CD4-positive, alpha-beta T cell treated with Interleukin-1 beta for 1 hour (primary cell): ENCODE measurements around the gene ROMO1.

Experiments used
- DNase-seq, 2 donors: peaks; one replicate each; pipeline ENCODE4 v3.0.0-alpha.2; 2020 to 2022

ROMO1 gene

GRCh38 chr20:35699127-35699956 lies at the start of gene ROMO1, which contains the start of gene NFS1:
TSS of gene ROMO1 (plus strand) at chr20:35699405. CDS start at chr20:35699633, 228 bp downstream.
TSS of gene NFS1 (minus strand) at chr20:35699352. CDS start at chr20:35699288, 64 bp downstream.
- DNase-seq, result peak; percentile 88 to 89

DNA sequence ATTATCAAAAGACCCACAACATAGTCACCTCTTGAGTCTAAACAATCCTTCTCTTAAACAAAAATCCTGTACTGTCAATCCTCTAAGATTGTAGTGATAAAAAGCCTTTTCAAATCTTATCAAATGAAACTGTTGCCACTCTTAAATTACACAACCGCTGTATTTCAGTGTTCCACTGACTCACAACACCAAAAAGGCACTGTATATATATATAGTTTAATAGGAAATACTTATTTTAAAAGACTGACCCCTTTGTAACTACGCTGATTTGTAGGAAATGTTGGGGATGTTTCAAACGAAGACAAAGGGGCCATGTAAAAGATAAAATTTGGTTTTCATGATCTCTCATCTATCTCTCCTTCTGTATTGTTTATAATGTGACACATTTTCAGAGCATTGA lies 48.6 kb upstream of the ROMO1 start:
- no peak for DNase-seq

DNA sequence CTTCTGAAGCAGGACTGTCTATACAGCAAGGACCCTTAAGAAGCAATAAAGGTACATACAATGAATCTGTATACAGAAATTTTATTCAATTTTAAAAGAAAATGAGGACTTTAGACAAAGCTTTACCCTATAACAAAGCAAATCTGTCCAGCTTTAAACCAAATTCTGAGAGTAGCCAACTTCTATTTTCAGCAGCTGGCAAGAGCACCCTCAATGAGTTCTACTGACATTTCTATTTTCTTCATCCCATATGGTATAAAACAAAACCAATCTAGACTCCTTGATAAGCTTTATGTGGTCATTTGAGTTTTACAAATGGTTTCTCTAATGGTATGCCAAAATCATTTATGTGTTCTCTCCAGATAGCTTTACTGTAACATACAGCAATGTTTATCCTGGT lies 47.2 kb upstream of the ROMO1 start:
- DNase-seq, result no peak

DNA sequence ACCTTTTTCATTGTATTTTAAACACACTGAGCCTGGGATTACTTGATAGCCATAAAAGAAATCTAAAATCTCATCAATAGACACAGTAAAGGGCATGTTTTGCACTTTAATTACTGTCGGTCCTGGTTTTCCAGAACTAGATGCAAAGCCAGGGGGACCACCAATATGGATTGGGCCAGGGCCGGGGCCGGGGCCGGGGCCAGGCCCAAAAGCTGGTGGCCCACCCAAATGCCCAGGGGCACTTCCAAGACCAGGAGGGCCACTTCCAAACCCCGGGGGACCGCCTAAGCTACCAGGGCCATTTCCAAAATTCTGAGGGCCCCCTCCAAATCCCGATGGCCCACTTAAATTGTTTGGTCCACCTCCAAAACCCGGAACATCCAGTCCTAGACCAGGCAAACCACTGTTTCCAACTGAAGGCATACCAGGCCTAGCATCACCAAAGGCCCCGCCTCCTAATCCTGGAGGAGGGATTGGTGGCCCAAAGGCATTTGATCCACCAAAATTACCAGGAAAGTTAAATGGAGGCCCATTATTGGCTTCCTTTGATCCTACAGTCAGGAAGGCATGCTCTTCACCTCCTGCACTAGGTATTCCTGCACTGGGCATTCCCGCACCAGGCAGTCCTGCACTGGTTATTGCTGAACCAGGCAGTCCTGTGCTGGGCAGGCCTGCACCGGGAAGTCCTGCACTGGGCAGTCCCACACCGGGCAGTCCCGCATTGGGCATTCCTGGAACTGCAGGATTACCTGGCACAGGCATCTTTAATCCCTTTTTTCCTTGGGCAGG lies 46.4 kb upstream of the ROMO1 start:
- DNase-seq, result no peak

- no peak for DNase-seq
Measured at GRCh38 chr20:35653430-35653734, 45.8 kb upstream of the ROMO1 start.

- no peak for DNase-seq
Measured at GRCh38 chr20:35653893-35654292, 45.3 kb upstream of the ROMO1 start.

- DNase-seq, result no peak
Measured at GRCh38 chr20:35654415-35654814, 44.8 kb upstream of the ROMO1 start.

- DNase-seq, result no peak
Measured at GRCh38 chr20:35657271-35657670, 41.9 kb upstream of the ROMO1 start.

DNA sequence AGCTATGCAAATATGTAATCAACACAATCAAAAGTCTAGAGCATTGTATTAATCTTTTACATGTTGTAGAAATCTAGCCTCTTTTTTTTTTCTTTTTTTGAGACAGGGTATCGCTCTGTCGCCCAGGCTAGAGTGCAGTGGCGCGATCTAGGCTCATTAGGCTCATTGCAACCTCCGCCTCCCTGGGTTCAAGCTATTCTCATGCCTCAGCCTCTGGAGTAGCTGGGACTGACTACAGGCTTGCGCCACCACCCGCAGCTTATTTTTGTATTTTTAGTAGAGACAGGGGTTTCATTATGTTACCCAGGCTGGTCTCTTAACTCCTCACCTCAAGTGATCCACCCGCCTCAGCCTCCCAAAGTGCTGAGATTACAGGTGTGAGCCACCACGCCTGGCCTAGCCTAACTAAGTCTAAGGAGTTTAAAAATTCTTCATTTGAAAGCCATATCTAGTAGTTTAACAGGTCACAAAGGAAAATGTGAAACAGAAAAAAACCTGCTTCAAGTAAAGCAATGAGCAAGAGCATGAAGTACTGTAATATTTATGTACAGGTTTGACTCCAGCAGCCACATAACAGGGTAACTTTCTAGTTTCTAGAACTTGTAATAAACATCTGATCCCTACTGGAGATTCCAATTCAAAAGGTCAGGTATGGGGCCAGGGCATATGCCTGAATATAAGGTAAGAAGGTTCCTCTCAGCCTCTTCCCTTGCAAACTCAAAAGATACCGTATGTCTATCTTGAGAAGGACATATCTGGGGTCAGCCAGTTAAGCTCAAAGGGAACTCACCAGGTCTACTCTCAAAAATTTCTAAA lies 38.9 kb upstream of the ROMO1 start:
- no peak for DNase-seq

DNA sequence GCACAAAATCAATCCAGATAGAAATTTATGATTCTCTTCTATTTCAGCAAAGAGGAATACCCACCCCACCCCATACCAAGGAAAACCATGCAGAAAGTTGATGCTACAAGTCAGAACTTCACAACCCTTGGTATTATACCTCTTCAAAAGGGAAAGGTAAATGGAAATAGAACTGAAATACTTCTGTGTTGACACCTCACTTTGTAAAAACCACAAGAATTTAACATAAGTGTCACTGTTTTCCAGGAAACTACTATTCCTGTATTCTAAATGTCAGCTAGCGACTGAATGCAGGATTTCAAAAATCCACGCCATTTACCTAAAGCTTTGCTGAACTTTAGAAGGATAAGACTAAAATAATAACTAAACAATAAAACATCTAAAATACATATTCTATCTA lies 38.2 kb upstream of the ROMO1 start:
- no peak for DNase-seq

- DNase-seq, result no peak
Measured at GRCh38 chr20:35661908-35662307, 37.3 kb upstream of the ROMO1 start.

DNA sequence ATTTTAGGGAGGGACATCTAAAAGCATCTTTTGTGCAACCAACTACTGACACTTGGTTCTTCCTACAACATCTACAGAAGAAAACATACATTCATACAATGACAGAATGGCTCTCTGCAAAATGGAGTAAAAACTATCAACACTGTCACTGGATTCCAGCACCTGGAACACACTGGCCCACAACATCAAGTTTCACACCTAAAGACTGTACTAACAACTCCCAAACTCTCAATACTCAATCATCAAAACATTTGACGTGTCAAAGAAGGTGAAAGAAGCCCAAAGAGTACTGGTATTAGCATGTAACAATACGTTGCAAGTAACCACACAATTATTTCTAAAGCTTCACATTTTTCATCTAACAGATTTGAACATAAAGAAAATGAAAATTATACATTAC lies 36.7 kb upstream of the ROMO1 start:
- DNase-seq, result no peak

- DNase-seq, result peak; percentile 75 to 79
Measured at GRCh38 chr20:35663516-35664465, 35.4 kb upstream of the ROMO1 start.

DNA sequence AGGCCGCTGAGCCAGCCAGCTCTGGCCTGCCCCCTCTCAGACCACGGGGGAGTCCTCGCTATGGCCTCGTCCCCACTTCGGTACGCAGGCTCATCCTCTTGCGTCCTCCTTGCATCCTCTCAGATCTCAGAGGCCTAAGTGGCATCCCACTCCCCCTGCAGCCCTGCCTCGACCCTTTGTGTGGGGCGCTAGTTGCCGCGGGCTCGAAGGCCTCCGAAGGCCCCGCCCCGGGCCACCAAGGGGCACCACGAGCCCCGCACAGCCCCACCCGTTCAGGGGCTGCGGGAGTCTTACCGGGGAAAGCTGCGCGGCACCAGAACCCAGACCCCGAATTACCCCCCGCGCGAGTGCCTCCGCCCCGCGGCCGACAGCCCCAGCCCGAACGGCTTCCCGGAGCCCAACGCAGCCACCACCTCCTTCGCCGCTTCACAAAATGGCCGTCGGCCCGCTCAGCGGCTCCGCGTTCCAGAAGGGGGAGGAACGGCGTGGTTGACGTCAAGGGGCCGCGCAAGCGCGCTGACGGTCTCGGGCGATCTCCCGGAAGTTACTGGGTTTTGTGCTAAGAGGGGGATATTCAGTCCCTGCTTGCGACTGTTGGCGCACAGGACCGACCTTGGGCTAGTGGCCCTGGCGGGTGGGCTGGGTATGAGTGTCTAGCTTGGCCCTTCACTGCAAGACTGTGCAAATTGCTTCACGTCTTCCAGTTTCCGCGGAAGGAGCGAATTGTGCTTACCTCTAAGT lies 34.6 kb upstream of the ROMO1 start, which contains the start of the genes CPNE1 and RBM12:
TSS of gene CPNE1 (minus strand) at position 435 of the 741 bp plus-strand sequence. CDS start 31,977 bp downstream, outside the sequence.
TSS of gene RBM12 (minus strand) at position 435 of the 741 bp plus-strand sequence. CDS start 9,578 bp downstream, outside the sequence.
- peak; percentile 94 for DNase-seq

DNA sequence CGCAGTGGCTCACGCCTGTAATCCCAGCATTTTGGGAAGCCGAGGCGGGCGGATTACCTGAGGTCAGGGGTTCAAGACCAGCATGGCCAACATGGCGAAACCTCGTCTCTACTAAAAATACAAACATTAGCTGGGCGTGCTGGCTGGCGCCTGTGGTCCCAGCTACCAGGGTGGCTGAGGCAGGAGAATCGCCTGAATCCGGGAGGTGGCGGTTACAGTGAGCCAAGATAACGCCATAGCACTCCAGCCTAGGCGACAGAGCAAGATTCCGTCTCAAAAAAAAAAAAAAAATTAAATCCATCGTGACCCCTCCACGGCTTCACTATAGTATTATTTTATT lies 33.3 kb upstream of the ROMO1 start:
- DNase-seq, result no peak

GRCh38 chr20:35669221-35669620 lies 30.0 kb upstream of the ROMO1 start:
- DNase-seq, result no peak

- DNase-seq, result no peak
Measured at GRCh38 chr20:35669681-35670080, 29.5 kb upstream of the ROMO1 start.

DNA sequence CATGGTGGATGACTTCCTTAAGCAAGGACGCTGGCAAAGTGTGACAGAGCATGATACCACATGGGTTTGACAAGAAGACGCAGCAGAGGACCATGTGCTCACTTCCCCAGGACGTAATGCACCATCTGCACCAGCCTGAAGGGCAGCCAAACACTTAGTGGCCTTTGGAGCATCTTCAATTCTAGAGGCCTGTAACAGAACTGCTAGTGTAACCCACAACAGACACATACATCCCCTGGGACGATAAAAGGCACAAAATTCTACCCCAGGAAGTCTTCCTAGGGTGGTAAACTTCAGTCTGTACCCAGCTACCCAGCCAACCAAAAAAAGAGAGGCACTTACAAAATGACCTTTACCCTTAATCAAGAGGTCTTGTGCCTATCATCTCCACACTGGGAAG lies 25.3 kb upstream of the ROMO1 start:
- DNase-seq, result no peak

DNA sequence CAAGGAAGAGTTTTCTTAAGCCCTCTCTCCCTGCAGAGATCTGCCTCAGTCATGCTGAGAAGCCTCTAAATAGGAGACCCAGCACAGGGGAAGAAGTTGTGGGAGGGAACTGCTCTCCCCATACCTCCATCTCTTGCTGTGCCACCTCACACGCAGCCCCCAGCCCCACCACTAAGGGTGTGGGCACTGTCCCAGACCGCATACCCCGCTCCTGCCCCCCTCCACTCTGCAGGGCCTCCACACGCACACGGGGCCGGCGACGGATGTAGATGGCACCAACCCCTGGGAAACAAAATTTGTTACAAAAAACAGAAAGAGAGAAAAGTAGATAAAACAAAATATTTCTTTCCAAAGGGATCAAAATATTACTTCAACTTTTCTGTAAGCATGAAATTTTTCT lies 24.3 kb upstream of the ROMO1 start:
- no peak for DNase-seq

- no peak for DNase-seq
Measured at GRCh38 chr20:35680452-35681183, 18.6 kb upstream of the ROMO1 start.

DNA sequence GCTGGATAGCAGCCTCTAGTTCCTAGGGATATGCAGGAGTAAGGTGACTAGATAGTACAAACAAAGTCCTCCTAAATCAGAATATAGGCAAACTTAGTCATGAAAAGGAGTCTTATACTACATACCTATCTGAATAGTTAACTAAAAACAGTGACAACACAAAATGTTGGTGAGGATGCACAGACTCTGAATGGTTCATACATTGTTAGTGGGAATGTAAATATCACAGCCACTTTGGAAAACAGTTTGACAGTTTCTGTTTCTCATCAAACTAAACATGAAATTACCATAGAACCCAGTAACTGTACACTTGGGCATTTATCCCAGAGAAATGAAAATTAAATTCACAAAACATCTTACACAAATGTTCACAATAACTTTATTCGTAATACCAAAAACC lies 17.2 kb upstream of the ROMO1 start:
- DNase-seq, result no peak
